GM20431 (cell line): ENCODE results near the gene DPYSL5.

Experiments used
- in situ Hi-C: fragments of 300-500 bp; cut with MseI, MboI; formaldehyde crosslinking; loops from one replicate; pipeline ENCODE4 v1.15.0; 2020; ENCODE audit warnings: low sequenced_read_pairs; ENCODE audit not compliant: unreplicated experiment

Gene DPYSL5

GRCh38 chr2:26897807-26898479 is 50.0 kb downstream of the DPYSL5 start:
- in situ Hi-C loops: no loop called here

- in situ Hi-C loops: no loop called here
Observed at GRCh38 chr2:26898480-26899078, 50.6 kb downstream of the DPYSL5 start.

GRCh38 chr2:26899500-26900164 is 51.7 kb downstream of the DPYSL5 start:
- in situ Hi-C loops: no loop called here

GRCh38 chr2:26900831-26901321 is 52.9 kb downstream of the DPYSL5 start:
- in situ Hi-C loops: no loop called here

- in situ Hi-C loops: no loop called here
Observed at GRCh38 chr2:26901326-26902183, 53.6 kb downstream of the DPYSL5 start.

- in situ Hi-C loops: no loop called here
Observed at GRCh38 chr2:26903676-26904075, 55.7 kb downstream of the DPYSL5 start.

- in situ Hi-C loops: no loop called here
Observed at GRCh38 chr2:26904839-26905238, 56.9 kb downstream of the DPYSL5 start.

GRCh38 chr2:26905341-26906198 is 57.6 kb downstream of the DPYSL5 start:
- in situ Hi-C loops: no loop called here

- in situ Hi-C loops: no loop called here
Observed at GRCh38 chr2:26907416-26907815, 59.5 kb downstream of the DPYSL5 start.

- in situ Hi-C loops: no loop called here
Observed at GRCh38 chr2:26910176-26910575, 62.2 kb downstream of the DPYSL5 start.

- in situ Hi-C loops: no loop called here
Observed at GRCh38 chr2:26911911-26912861, 64.3 kb downstream of the DPYSL5 start.

- in situ Hi-C loops: no loop called here
Observed at GRCh38 chr2:26913606-26913998, 65.7 kb downstream of the DPYSL5 start.

- in situ Hi-C loops: no loop called here
Observed at GRCh38 chr2:26913999-26914658, 66.2 kb downstream of the DPYSL5 start.

GRCh38 chr2:26914659-26915310 is 66.9 kb downstream of the DPYSL5 start:
- in situ Hi-C loops: no loop called here

GRCh38 chr2:26915316-26915715 is 67.4 kb downstream of the DPYSL5 start:
- in situ Hi-C loops: no loop called here

- in situ Hi-C loops: no loop called here
Observed at GRCh38 chr2:26916128-26916692, 68.3 kb downstream of the DPYSL5 start.
